ENCODE results near the gene SFTPD. TPM values are rescaled to one million over a fixed set of nuclear protein-coding genes. Genes with fewer than 3 reads are reported as not detected.

SFTPD gene
- total and polyA plus RNA-seq, 2 of the 8 experiments (the other 6 are each of a cell fraction or from before 2014, with no cell fraction given) = 0.21 to 0.54 TPM

- DNase-seq (ENCODE audit: low read depth in 1 of 2, low spot score in 2 of 2) (no peak), FAIRE-seq (no peak)
- H2BK5ac ChIP-seq (ENCODE audit: low read depth, low read length) = no peak overlapping the region
- H3K4ac ChIP-seq (replicated peaks; ENCODE audit: insufficient read length, low read depth, low read length) = no peak overlapping the region
- H3K4me1 ChIP-seq (replicated peaks in 1 of 4; ENCODE audit: control insufficient read depth in 3 of 4, insufficient read depth in 4 of 4, low read length in 3 of 4) = no peaks in the 10 kb centered on the region
- no peaks in the 10 kb centered on the region for H4K20me1 ChIP-seq (replicated peaks in 1 of 2; ENCODE audit: control insufficient read depth in 1 of 2, insufficient read depth in 2 of 2, low read length in 2 of 2)
- no peak overlapping the region for H3K9ac ChIP-seq (replicated peaks in 1 of 4; ENCODE audit: extremely low read depth in 1 of 4, low read depth in 3 of 4, low read length in 3 of 4)
- H3K9me3 ChIP-seq (ENCODE audit: insufficient read depth in 2 of 2, low read depth in 1 of 2, low read length in 1 of 2) = no peaks in the 10 kb centered on the region
- H3K14ac ChIP-seq (ENCODE audit: insufficient read length) = no peak overlapping the region
- H3K4me2 ChIP-seq (ENCODE audit: insufficient read depth in 1 of 2, low read depth in 2 of 2, low read length in 2 of 2) = no peak overlapping the region
- ChIA-PET CTCF (ENCODE audit: partially characterized antibody) (interaction anchor here (3.3 kb wide), 1 partner anchor 103 kb away, joined by 8 read pairs; no protein-coding TSS in a partner anchor), POLR2A (ENCODE audit: partially characterized antibody) (no interaction called here)
- no peak overlapping the region for H2BK20ac ChIP-seq (ENCODE audit: low read length)
- no peak overlapping the region for H3K18ac ChIP-seq (ENCODE audit: extremely low read depth, low read length)
- H2AFZ ChIP-seq (ENCODE audit: low read length) = no peak overlapping the region
- no peak overlapping the region for H4K91ac ChIP-seq (replicated peaks; ENCODE audit: insufficient read length, low read length)
- H3K23me2 ChIP-seq (ENCODE audit: low read depth, low read length) = no peaks in the 10 kb centered on the region
- no peak overlapping the region for H4K5ac ChIP-seq (ENCODE audit: insufficient read length, low read depth, low read length)
- WGBS, 2 experiments (ENCODE audit: extremely low coverage in 1 of 2, insufficient coverage in 1 of 2, insufficient read length in 1 of 2, insufficient replicate concordance in 2 of 2, low coverage in 1 of 2, low lambda C conversion rate in 2 of 2, missing lambda C conversion rate in 1 of 2) = 65% methylated on average over 2 of the region's 2 CpGs; no CpG with 5 or more reads in 1 of the 2 experiments
- no peaks in the 10 kb centered on the region for H3K79me1 ChIP-seq (ENCODE audit: low read depth, low read length)
- H3K36me3 ChIP-seq (ENCODE audit: control insufficient read depth in 2 of 4, insufficient read depth in 4 of 4, low read length in 3 of 4) = no peaks in the 10 kb centered on the region
- no peak overlapping the region for H2AK5ac ChIP-seq (ENCODE audit: low read depth, low read length)
- H2BK120ac ChIP-seq (replicated peaks; ENCODE audit: low read depth, low read length) = no peak overlapping the region
- no peaks in the 10 kb centered on the region for H3K27me3 ChIP-seq (replicated peaks in 1 of 4; ENCODE audit: control insufficient read depth in 3 of 4, extremely low read depth in 1 of 4, insufficient read depth in 3 of 4, low read length in 3 of 4)
- no peaks in the 10 kb centered on the region for H3K79me2 ChIP-seq (ENCODE audit: control insufficient read depth in 1 of 2, insufficient read depth in 2 of 2, low read length in 2 of 2)
- no peak overlapping the region for H2BK15ac ChIP-seq (ENCODE audit: low read length)
- H4K8ac ChIP-seq (ENCODE audit: extremely low read depth, insufficient read depth, low read length) = no peak overlapping the region
- H2BK12ac ChIP-seq (ENCODE audit: low read depth, low read length) = no peak overlapping the region
- H3K27ac ChIP-seq (ENCODE audit: low read depth, low read length) = no peak overlapping the region
- H3K4me3 ChIP-seq (ENCODE audit: extremely low read depth in 1 of 4, insufficient read depth in 2 of 4, low read depth in 3 of 4, low read length in 4 of 4) = no peak overlapping the region
- no peak overlapping the region for H3K56ac ChIP-seq (replicated peaks; ENCODE audit: insufficient read length, low read depth, low read length)
- no peak overlapping the region for H3K23ac ChIP-seq (ENCODE audit: insufficient read length)
- TF ChIP-seq KDM1A (IDR thresholded peaks at IDR 0.05; ENCODE audit: borderline replicate concordance, low read length) (no peak), CTBP2 (IDR thresholded peaks at IDR 0.05; ENCODE audit: borderline replicate concordance, insufficient read depth, insufficient read length, low read length) (no peak), CBX5 (IDR thresholded peaks at IDR 0.05; ENCODE audit: low read depth, low read length) (no peak), SIN3A (conservative IDR thresholded peaks at IDR 0.05 in 1 of 2, IDR thresholded peaks at IDR 0.05 in 1 of 2; ENCODE audit: low read depth in 1 of 2, low read length in 2 of 2) (no peak), CEBPB (IDR thresholded peaks at IDR 0.05; ENCODE audit: low read depth, low read length) (no peak)
- TF ChIP-seq, protein P1, sequence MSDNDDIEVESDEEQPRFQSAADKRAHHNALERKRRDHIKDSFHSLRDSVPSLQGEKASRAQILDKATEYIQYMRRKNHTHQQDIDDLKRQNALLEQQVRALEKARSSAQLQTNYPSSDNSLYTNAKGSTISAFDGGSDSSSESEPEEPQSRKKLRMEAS (IDR thresholded peaks at IDR 0.05) = no peak
Measured at GRCh38 chr10:79943871-79944270, 5.0 kb downstream of the SFTPD start.
